ENCODE results near the gene ZNF485.

GRCh38 chr10:43610636-43611035 lies 4.4 kb downstream of the ZNF485 start:
- TF ChIP-seq CSDC2 (CRISPR knock-in tag; IDR thresholded peaks at IDR 0.05): no peak
- TF ChIP-seq RARB (CRISPR knock-in tag; IDR thresholded peaks at IDR 0.05): no peak
- TF ChIP-seq ZFP3 (CRISPR knock-in tag; IDR thresholded peaks at IDR 0.05): no peak
- no peak for TF ChIP-seq ZFP30 (CRISPR knock-in tag; IDR thresholded peaks at IDR 0.05)
- no peak for TF ChIP-seq PATZ1 (CRISPR knock-in tag; IDR thresholded peaks at IDR 0.05; ENCODE audit: borderline replicate concordance)
- no peak for TF ChIP-seq ZC3H10 (CRISPR knock-in tag; IDR thresholded peaks at IDR 0.05)
- TF ChIP-seq ZNF70 (CRISPR knock-in tag; IDR thresholded peaks at IDR 0.05): no peak
- TF ChIP-seq CREB5 (CRISPR knock-in tag; IDR thresholded peaks at IDR 0.05; ENCODE audit: low read depth): no peak
- TF ChIP-seq ARNTL (CRISPR knock-in tag; IDR thresholded peaks at IDR 0.05; ENCODE audit: borderline replicate concordance, low read depth): no peak
- no peak for TF ChIP-seq GLIS3 (CRISPR knock-in tag; IDR thresholded peaks at IDR 0.05)
- no peak for TF ChIP-seq ZNF565 (CRISPR knock-in tag; conservative IDR thresholded peaks at IDR 0.05; ENCODE audit: low read depth)
- no peak for TF ChIP-seq CSRNP3 (CRISPR knock-in tag; IDR thresholded peaks at IDR 0.05)

Data from SK-N-SH treated with all-trans-retinoic acid at 6 μM for 48 hours (cell line).